ENCODE data around the gene PROX1.

PROX1 gene

GRCh38 chr1:213987927-213988506, at the start of gene PROX1:
Gene PROX1, plus strand, starts transcription at chr1:213987973. Its CDS starts 8,563 bp downstream, at chr1:213996536.
- in situ Hi-C loops (cut with MboI; ENCODE audit: low sequenced_read_pairs), result no loop called here

- in situ Hi-C loops (cut with MboI; ENCODE audit: low sequenced_read_pairs), result no loop called here
Measured at GRCh38 chr1:213938776-213939175, 49.0 kb upstream of the PROX1 start.

- in situ Hi-C loops (cut with MboI; ENCODE audit: low sequenced_read_pairs), result no loop called here
Measured at GRCh38 chr1:213939888-213940287, 47.9 kb upstream of the PROX1 start.

- in situ Hi-C loops (cut with MboI; ENCODE audit: low sequenced_read_pairs), result no loop called here
Measured at GRCh38 chr1:213940947-213941346, 46.8 kb upstream of the PROX1 start.

GRCh38 chr1:213942061-213942460, 45.7 kb upstream of the PROX1 start:
- in situ Hi-C loops (cut with MboI; ENCODE audit: low sequenced_read_pairs), result no loop called here

GRCh38 chr1:213947200-213947801, 40.5 kb upstream of the PROX1 start:
- in situ Hi-C loops (cut with MboI; ENCODE audit: low sequenced_read_pairs), result no loop called here

- in situ Hi-C loops (cut with MboI; ENCODE audit: low sequenced_read_pairs), result no loop called here
Measured at GRCh38 chr1:213951876-213952275, 35.9 kb upstream of the PROX1 start.

- in situ Hi-C loops (cut with MboI; ENCODE audit: low sequenced_read_pairs), result no loop called here
Measured at GRCh38 chr1:213953806-213954205, 34.0 kb upstream of the PROX1 start.

GRCh38 chr1:213956295-213956770, 31.4 kb upstream of the PROX1 start:
- in situ Hi-C loops (cut with MboI; ENCODE audit: low sequenced_read_pairs), result no loop called here

GRCh38 chr1:213958346-213958745, 29.4 kb upstream of the PROX1 start:
- in situ Hi-C loops (cut with MboI; ENCODE audit: low sequenced_read_pairs), result no loop called here

- in situ Hi-C loops (cut with MboI; ENCODE audit: low sequenced_read_pairs), result no loop called here
Measured at GRCh38 chr1:213960963-213961362, 26.8 kb upstream of the PROX1 start.

- in situ Hi-C loops (cut with MboI; ENCODE audit: low sequenced_read_pairs), result no loop called here
Measured at GRCh38 chr1:213962508-213962907, 25.3 kb upstream of the PROX1 start.

GRCh38 chr1:213966122-213966521, 21.7 kb upstream of the PROX1 start:
- in situ Hi-C loops (cut with MboI; ENCODE audit: low sequenced_read_pairs), result no loop called here

GRCh38 chr1:213968146-213968825, 19.5 kb upstream of the PROX1 start:
- in situ Hi-C loops (cut with MboI; ENCODE audit: low sequenced_read_pairs), result no loop called here

- in situ Hi-C loops (cut with MboI; ENCODE audit: low sequenced_read_pairs), result no loop called here
Measured at GRCh38 chr1:213969958-213970555, 17.7 kb upstream of the PROX1 start.

GRCh38 chr1:213972141-213972540, 15.6 kb upstream of the PROX1 start:
- in situ Hi-C loops (cut with MboI; ENCODE audit: low sequenced_read_pairs), result no loop called here

GRCh38 chr1:213973129-213973528, 14.6 kb upstream of the PROX1 start:
- in situ Hi-C loops (cut with MboI; ENCODE audit: low sequenced_read_pairs), result no loop called here

- in situ Hi-C loops (cut with MboI; ENCODE audit: low sequenced_read_pairs), result no loop called here
Measured at GRCh38 chr1:213976665-213977485, 10.9 kb upstream of the PROX1 start.

GRCh38 chr1:213977486-213977842, 10.3 kb upstream of the PROX1 start:
- in situ Hi-C loops (cut with MboI; ENCODE audit: low sequenced_read_pairs), result no loop called here

- in situ Hi-C loops (cut with MboI; ENCODE audit: low sequenced_read_pairs), result no loop called here
Measured at GRCh38 chr1:213977909-213978308, 9.9 kb upstream of the PROX1 start.

Measured in HL-60/S4 (cell line).